Right lobe of liver (tissue), 6 donors: ENCODE results near the gene CCDC38. TPM values are rescaled to one million over a fixed set of nuclear protein-coding genes. Genes with fewer than 3 reads are reported as not detected.

Experiments used
- ATAC-seq, 4 donors: fragments of 200-7000 bp; cut with Tn5 transposase; one replicate each; pipeline ENCODE4 v1.9.1; 2020; ENCODE audit warnings: mild to moderate bottlenecking in 4 of 4, moderate library complexity in 4 of 4
- DNase-seq, 3 donors: peaks; one replicate each; pipeline ENCODE4 v3.0.0-alpha.2; 2020
- H3K27ac ChIP-seq, 3 donors: fragments of 200-600 bp; one replicate each; pipeline ENCODE4 v1.8.0; 2022
- H3K27me3 ChIP-seq, 2 donors: fragments of 200-600 bp; one replicate each; pipeline ENCODE4 v1.8.0; 2022
- H3K36me3 ChIP-seq, 4 donors: fragments of 200-600 bp; sonication (generic) in 1 of 4; one replicate each; pipeline versions ENCODE4 v1.5.1 to v1.8.0; 2017 to 2022; ENCODE audit warnings: control low read depth in 1 of 4
- H3K4me1 ChIP-seq, 4 donors: fragments of 200-600 bp; sonication (generic) in 1 of 4; one replicate each; pipeline versions ENCODE4 v1.5.1 to v1.8.0; 2017 to 2022; ENCODE audit warnings: control low read depth in 1 of 4
- H3K4me3 ChIP-seq, 3 donors: fragments of 200-600 bp; one replicate each; pipeline ENCODE4 v1.8.0; 2022
- H3K9me3 ChIP-seq, 4 donors: fragments of 200-600 bp; sonication (generic) in 1 of 4; one replicate each; pipeline versions ENCODE4 v1.5.1 to v1.8.0; 2017 to 2022; ENCODE audit warnings: control low read depth in 1 of 4
- CTCF ChIP-seq, 4 donors: fragments of 200-600 bp in 3 of 4; fragments of 450-650 bp in 1 of 4; IDR thresholded peaks; one replicate each; pipeline versions ENCODE4 v1.5.1 to v1.8.0; 2016 to 2022; ENCODE audit warnings: antibody characterized with exemption in 4 of 4, mild to moderate bottlenecking in 2 of 4
- POLR2A ChIP-seq: fragments of 450-650 bp; IDR thresholded peaks from one replicate; pipeline ENCODE4 v1.6.1; 2017; ENCODE audit warnings: antibody characterized with exemption, mild to moderate bottlenecking
- WGBS: methylation state at CpG from one replicate; pipeline ENCODE4 v1.1.6; 2018; ENCODE audit warnings: low coverage, low lambda C conversion rate; ENCODE audit not compliant: insufficient coverage; ENCODE audit errors: missing lambda C conversion rate; 5-methylcytosine and 5-hydroxymethylcytosine counted together
- intact Hi-C, 2 donors: fragments of 100-400 bp; cut with DNase I; formaldehyde crosslinking; loops; one replicate each; pipeline versions ENCODE4 v1.11.2 to v1.14.1; 2022
- total RNA-seq, 6 experiments: library from RNA; depleted of rRNA in 2 of 6; stranded (reverse); fragments of >200 nt in 2 of 6; fragmentation: NEBNext Ultra II Directional in 3 of 6; extraction: Animal tissue kit (Norgen Biotek cat#: 25700) in 3 of 6; gene quantifications; one replicate each; pipeline versions ENCODE4 v1.1.0 to v1.2.4, GENCODE V29; 2016 to 2023
- donor health status: DM: no; HTN: yes; CAD: no.
- donor health status: DM: no; HTN: no; CAD: no.
- donor health status: DM: no; HTN: no; CAD: no.
- donor health status: DM: no; HTN: yes; CAD: no.
- donor health status: DM: no; HTN: yes; CAD: no.

The CCDC38 gene
- total RNA-seq, 6 experiments from 2014 or later, result 0.19 to 1.8 (median 0.89) TPM

GRCh38 chr12:95943330-95943842, 972 bp upstream of the CCDC38 start, which contains the start of gene AMDHD1:
Gene AMDHD1, plus strand, starts transcription at chr12:95943331. Its CDS starts 68 bp downstream, at chr12:95943399.
- Histone ChIP-seq H3K27ac (peak within 1 kb of the TSS; percentile 95 to 100 (median 97)), H3K36me3 (no peaks in the 10 kb centered on the region), H3K27me3 (no peaks in the 10 kb centered on the region), H3K4me1 (peaks cover 0 to 30% (median 9%) of the 10 kb centered on the region in 4 donors), H3K4me3 (peak within 1 kb of the TSS; percentile 59 to 98 (median 92)), H3K9me3 (no peaks in the 10 kb centered on the region)
- DNase-seq, result peak; percentile 62 to 78 (median 64)
- TF ChIP-seq CTCF (IDR thresholded peaks at IDR 0.05) (peak in 2 of 4 donors; percentile 12 to 26), POLR2A (peak; percentile 12)
- ATAC-seq, result peak; percentile 26 to 51 (median 36)
- intact Hi-C loops, result no loop called here
- WGBS, result 0% methylated on average over 2 of the region's 38 CpGs

GRCh38 chr12:95942101-95942523, 302 bp downstream of the CCDC38 start:
- intact Hi-C loops, result no loop called here
- H3K36me3 ChIP-seq, result no peaks in the 10 kb centered on the region
- TF ChIP-seq POLR2A (no peak), CTCF (IDR thresholded peaks at IDR 0.05) (no peak)
- H3K9me3 ChIP-seq, result no peaks in the 10 kb centered on the region
- peak overlapping the region; percentile 59 to 98 (median 92) for H3K4me3 ChIP-seq
- WGBS, result 4% methylated on average over 8 of the region's 13 CpGs
- ATAC-seq (no peak), DNase-seq (peak in 1 of 3 donors; percentile 93)
- no peaks in the 10 kb centered on the region for H3K27me3 ChIP-seq
- H3K4me1 ChIP-seq, result peaks cover 0 to 30% (median 9%) of the 10 kb centered on the region in 4 donors
- peak overlapping the region; percentile 95 to 100 (median 97) for H3K27ac ChIP-seq

GRCh38 chr12:95940514-95940913, 1.9 kb downstream of the CCDC38 start:
- intact Hi-C loops, result no loop called here
- DNase-seq (peak; percentile 72 to 88 (median 87)), ATAC-seq (peak; percentile 43 to 69 (median 59))
- Histone ChIP-seq H3K4me1 (peaks cover 0 to 26% (median 9%) of the 10 kb centered on the region in 4 donors), H3K4me3 (no peak overlapping the region), H3K27me3 (no peaks in the 10 kb centered on the region), H3K36me3 (no peaks in the 10 kb centered on the region), H3K27ac (peak overlapping the region; percentile 95 to 100 (median 97)), H3K9me3 (no peaks in the 10 kb centered on the region)
- 33% methylated on average over 6 of the region's 6 CpGs for WGBS
- no peak for TF ChIP-seq POLR2A
- TF ChIP-seq CTCF (IDR thresholded peaks at IDR 0.05), result no peak

- H3K4me1 ChIP-seq, result no peaks in the 10 kb centered on the region
- H3K36me3 ChIP-seq, result no peaks in the 10 kb centered on the region
- TF ChIP-seq CTCF (IDR thresholded peaks at IDR 0.05) (no peak), POLR2A (no peak)
- no peak overlapping the region for H3K4me3 ChIP-seq
- H3K27me3 ChIP-seq, result no peaks in the 10 kb centered on the region
- 64% methylated on average over 1 of the region's 3 CpGs for WGBS
- intact Hi-C loops, result no loop called here
- no peak for ATAC-seq
- DNase-seq, result no peak
- H3K27ac ChIP-seq, result no peak overlapping the region
- H3K9me3 ChIP-seq, result no peaks in the 10 kb centered on the region
Observed at GRCh38 chr12:95922231-95922630, 20.2 kb downstream of the CCDC38 start.
